ENCODE results near the gene NPIPA2. TPM values are rescaled to one million over a fixed set of nuclear protein-coding genes. Genes with fewer than 3 reads are reported as not detected.
"Not testable (repeated sequence)": the region's sequence is repeated elsewhere in the genome, so short reads cannot be mapped to it uniquely, and the experiment has no call there.

Gene NPIPA2
- total RNA-seq, 1 donor from 2014 or later = 4.8 TPM

- intact Hi-C loops (cut with micrococcal nuclease); DNase-seq (ENCODE audit: low spot score): not testable (repeated sequence)
These were observed 43.8 kb downstream of the NPIPA2 start for GRCh38 chr16:14786180-14786579.

GRCh38 chr16:14789577-14789976, 47.2 kb downstream of the NPIPA2 start:
- H3K4me3 Mint-ChIP-seq (ENCODE audit: low read depth); H3K27me3 Mint-ChIP-seq (ENCODE audit: low read depth); DNase-seq (ENCODE audit: low spot score); H3K36me3 Mint-ChIP-seq (ENCODE audit: low read depth); intact Hi-C loops (cut with micrococcal nuclease); H3K9me3 Mint-ChIP-seq; H3K27ac Mint-ChIP-seq; H3K4me1 Mint-ChIP-seq (ENCODE audit: low read depth): not testable (repeated sequence)

More at GRCh38 chr16:14786180-14786579, 43.8 kb downstream of the NPIPA2 start:
- H3K9me3 Mint-ChIP-seq; H3K4me3 Mint-ChIP-seq (ENCODE audit: low read depth); H3K36me3 Mint-ChIP-seq (ENCODE audit: low read depth); H3K27me3 Mint-ChIP-seq (ENCODE audit: low read depth); H3K4me1 Mint-ChIP-seq (ENCODE audit: low read depth); H3K27ac Mint-ChIP-seq: not testable (repeated sequence)

- H3K27me3 Mint-ChIP-seq (ENCODE audit: low read depth); DNase-seq (ENCODE audit: low spot score); H3K27ac Mint-ChIP-seq; H3K9me3 Mint-ChIP-seq; H3K36me3 Mint-ChIP-seq (ENCODE audit: low read depth); H3K4me3 Mint-ChIP-seq (ENCODE audit: low read depth); H3K4me1 Mint-ChIP-seq (ENCODE audit: low read depth); intact Hi-C loops (cut with micrococcal nuclease): not testable (repeated sequence)
These were observed 48.1 kb downstream of the NPIPA2 start for GRCh38 chr16:14790320-14790956.

DNA sequence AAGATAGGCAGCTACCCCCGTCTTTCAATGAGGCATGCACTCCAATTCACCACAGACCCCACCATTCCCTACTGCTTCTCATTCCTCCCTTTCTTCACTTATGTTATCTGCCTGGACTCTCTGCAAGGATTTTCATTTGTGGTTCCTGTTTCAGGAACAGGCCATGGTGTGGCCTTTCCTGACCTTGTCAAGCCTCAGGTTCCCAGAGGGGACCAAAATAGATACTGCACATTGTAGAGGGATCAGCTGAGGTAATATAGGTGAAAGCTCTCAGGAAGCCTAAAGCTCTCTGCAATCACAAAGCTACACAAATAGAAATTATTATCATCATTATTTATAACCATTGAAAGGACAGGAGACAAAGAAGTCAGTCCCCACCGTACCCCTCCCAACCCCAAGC, 50.6 kb downstream of the NPIPA2 start:
- H3K36me3 Mint-ChIP-seq (ENCODE audit: low read depth); DNase-seq (ENCODE audit: low spot score); H3K4me1 Mint-ChIP-seq (ENCODE audit: low read depth); H3K27ac Mint-ChIP-seq; H3K4me3 Mint-ChIP-seq (ENCODE audit: low read depth); intact Hi-C loops (cut with micrococcal nuclease); H3K9me3 Mint-ChIP-seq; H3K27me3 Mint-ChIP-seq (ENCODE audit: low read depth): not testable (repeated sequence)

DNA sequence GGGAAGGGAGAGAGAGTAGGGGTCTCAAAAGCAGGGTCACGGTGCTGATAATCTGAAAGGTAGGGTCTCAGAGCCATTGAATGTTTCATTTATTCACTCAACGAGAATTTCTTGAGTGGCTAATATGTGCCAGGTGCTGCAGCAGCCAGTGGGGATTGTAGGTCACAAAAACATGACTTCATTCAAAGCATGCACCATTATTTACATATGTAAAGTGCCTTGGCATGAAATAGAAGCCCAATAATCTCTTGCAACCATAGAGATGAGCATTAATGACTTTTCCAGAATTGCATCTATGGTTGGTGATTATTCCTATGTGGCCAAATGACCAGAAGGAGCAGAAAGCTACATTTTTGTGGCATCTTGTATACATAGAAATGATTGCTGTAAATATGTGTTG, 55.2 kb downstream of the NPIPA2 start:
- H3K27me3 Mint-ChIP-seq (ENCODE audit: low read depth); H3K36me3 Mint-ChIP-seq (ENCODE audit: low read depth); H3K4me1 Mint-ChIP-seq (ENCODE audit: low read depth); intact Hi-C loops (cut with micrococcal nuclease); H3K4me3 Mint-ChIP-seq (ENCODE audit: low read depth); H3K27ac Mint-ChIP-seq; H3K9me3 Mint-ChIP-seq; DNase-seq (ENCODE audit: low spot score): not testable (repeated sequence)

DNA sequence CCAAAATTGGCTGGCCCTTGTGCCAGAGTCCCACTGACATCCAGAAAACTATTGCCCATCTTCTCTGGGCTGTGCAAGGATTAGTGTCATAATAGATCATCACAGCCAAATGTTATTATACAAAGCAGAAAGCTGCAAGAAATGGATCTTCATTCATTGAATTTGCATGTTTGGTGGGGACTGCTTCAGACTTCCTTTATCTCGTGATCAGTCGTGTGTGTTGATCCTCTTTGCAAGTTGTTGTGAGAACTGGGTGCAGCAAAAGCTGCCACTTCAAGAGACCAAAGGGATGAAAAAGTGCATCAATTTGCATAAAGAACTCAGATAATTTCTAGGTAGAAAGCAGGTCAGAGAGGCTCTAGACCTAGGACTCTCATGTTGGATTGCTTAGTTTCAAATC, 61.2 kb downstream of the NPIPA2 start:
- H3K27ac Mint-ChIP-seq; DNase-seq (ENCODE audit: low spot score); H3K36me3 Mint-ChIP-seq (ENCODE audit: low read depth); H3K27me3 Mint-ChIP-seq (ENCODE audit: low read depth); H3K4me1 Mint-ChIP-seq (ENCODE audit: low read depth); H3K4me3 Mint-ChIP-seq (ENCODE audit: low read depth); intact Hi-C loops (cut with micrococcal nuclease); H3K9me3 Mint-ChIP-seq: not testable (repeated sequence)

- H3K27me3 Mint-ChIP-seq (ENCODE audit: low read depth); intact Hi-C loops (cut with micrococcal nuclease); DNase-seq (ENCODE audit: low spot score); H3K27ac Mint-ChIP-seq; H3K36me3 Mint-ChIP-seq (ENCODE audit: low read depth); H3K4me1 Mint-ChIP-seq (ENCODE audit: low read depth); H3K9me3 Mint-ChIP-seq; H3K4me3 Mint-ChIP-seq (ENCODE audit: low read depth): not testable (repeated sequence)
These were observed 64.9 kb downstream of the NPIPA2 start for GRCh38 chr16:14807184-14807678.

GRCh38 chr16:14813890-14814289, 71.6 kb downstream of the NPIPA2 start:
- H3K27me3 Mint-ChIP-seq (ENCODE audit: low read depth); H3K36me3 Mint-ChIP-seq (ENCODE audit: low read depth); H3K4me1 Mint-ChIP-seq (ENCODE audit: low read depth); H3K9me3 Mint-ChIP-seq; H3K4me3 Mint-ChIP-seq (ENCODE audit: low read depth); intact Hi-C loops (cut with micrococcal nuclease); H3K27ac Mint-ChIP-seq; DNase-seq (ENCODE audit: low spot score): not testable (repeated sequence)

Other genes with a start within 250 kb of the NPIPA2 start
- 52.8 and 56.6 TPM in 2 replicates for gene PARN, start 112.3 kb upstream of the NPIPA2 start, total RNA-seq
- gene BFAR, start 109.6 kb upstream of the NPIPA2 start, total RNA-seq = 54.8 and 55.7 TPM in 2 replicates
- gene PLA2G10, start 48.2 kb upstream of the NPIPA2 start, total RNA-seq = not detected in 2 replicates
- gene NPIPA3, start 39.1 kb upstream of the NPIPA2 start, total RNA-seq = 1.2 and 1.6 TPM in 2 replicates
- gene NOMO1, start 91.2 kb downstream of the NPIPA2 start, total RNA-seq = 79.6 and 88.1 TPM in 2 replicates
- gene NPIPA1, start 194.9 kb downstream of the NPIPA2 start, total RNA-seq = 97.9 and 108 TPM in 2 replicates
- gene PDXDC1, start 232.5 kb downstream of the NPIPA2 start, total RNA-seq = 55.2 and 56.5 TPM in 2 replicates

All from activated T-helper 2 cell treated with anti-CD3 and anti-CD28 coated beads, Interferon-gamma antibody, Interleukin-2, Interleukin-4, amounts not matched to agents 10 μg/mL and 5 μg/mL and 100 μg/mL, durations not matched to agents 14 hours and 24 hours and 36 hours (primary cell).